GM21515 (cell line): Measurements from ENCODE around the gene IRF5.
A peak's percentile ranks its signal among the peaks of the same experiment; 100 is the strongest.

Experiments used
- ATAC-seq: cut with Tn5 transposase; IDR thresholded peaks from one replicate; pipeline ENCODE4 v1.9.1; 2021; ENCODE audit not compliant: unreplicated experiment

The IRF5 gene

DNA sequence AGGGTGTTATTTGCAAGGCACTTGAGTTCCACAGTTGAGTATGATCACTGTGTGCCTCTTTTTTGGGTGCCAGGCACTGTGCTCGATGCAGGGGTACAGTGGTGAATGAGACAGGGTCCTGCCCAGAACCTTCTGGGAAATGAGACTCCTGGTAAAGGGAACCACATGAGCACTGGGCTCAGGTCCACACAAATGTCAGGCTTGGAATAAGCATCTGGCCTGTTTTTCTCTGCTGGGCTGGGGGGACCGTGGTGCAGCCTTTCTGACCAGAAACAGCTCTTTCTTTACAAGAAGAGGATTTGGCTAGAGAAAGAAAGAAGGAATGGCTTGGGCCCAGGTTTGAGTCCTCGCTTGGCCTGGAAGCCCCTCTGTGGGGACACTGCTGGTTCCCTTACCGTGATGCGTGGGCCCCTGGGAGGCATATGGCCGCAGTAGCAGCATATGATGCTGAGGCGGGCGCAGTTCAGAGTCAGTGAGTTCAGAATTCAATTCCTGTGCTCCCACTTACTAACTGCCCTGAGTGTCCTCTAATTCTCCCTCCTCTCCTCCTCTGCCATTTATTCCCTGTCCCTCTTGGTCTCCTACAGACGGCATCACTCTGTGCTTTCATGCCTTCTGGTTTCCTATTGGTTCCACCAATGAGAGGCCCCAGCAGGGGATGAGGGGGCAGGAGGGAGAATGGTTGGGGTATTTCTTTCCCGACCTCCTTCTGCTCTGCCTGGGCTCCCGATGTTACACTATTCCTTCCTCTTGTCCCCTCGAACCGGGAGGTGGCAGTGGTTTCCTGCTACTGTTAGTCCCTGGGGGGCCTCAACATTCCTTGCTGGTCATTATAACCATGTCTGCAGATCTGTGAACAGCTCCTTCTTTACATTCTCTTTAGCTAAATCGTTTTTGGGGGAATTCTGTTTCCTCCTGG lies 17.6 kb upstream of the IRF5 start:
- no peak for ATAC-seq

DNA sequence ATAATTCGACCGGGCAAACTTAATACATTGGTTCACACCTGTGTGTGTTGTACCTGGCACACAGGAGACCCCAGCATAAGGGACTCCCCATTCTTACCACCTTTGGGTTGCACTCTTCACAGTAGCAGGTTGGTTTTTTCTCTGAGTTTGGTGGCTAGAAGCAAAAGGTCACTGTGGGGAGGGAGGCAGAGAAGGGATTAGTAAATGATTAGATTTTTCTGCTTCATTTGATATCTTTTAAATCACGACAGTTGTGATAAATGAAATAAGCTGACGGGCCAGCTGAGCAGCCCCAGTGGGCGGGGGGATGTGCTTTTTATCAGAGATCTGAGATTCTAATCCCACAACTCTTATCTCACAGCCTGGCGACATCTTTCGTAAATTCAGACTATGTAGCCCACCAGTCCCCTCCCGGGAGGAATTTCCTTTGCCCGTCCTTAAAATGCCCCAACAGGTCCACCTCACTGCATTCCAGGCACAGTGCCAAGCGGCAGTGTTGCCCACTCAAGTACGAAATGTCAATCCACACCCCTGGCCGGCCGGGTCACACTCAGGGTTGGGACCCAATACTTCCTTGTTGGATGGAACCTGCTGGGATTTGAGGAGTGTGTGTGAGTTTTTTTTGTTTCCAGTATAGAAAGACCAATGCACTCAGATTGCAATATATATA lies 16.7 kb upstream of the IRF5 start:
- ATAC-seq: no peak

DNA sequence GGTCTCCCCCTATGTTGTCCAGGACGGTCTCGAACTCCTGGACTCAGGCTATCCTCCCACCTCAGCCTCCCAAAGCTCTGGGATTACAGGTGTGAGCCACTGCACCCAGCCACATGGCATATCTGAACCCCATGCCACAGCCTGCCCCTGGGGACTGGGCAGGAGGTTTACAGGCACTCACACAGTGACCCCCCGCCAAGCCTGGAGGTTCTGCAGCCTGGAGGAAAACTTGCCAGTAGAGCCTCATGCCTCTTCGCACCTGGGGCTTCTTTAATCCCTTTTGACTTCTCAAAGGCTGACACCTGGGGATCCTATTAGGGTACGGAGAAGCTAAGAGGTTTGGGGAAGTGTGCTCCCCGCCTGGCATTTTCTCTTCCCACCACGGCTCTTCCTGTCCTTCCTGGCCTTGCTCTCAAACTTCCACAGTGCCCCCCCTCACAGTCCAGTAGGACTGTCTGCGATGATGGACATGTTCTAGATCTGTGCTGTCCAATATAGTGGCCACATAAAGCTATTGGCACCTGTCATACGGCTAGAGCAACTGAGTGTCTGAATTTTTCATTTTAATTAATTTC lies 15.8 kb upstream of the IRF5 start:
- ATAC-seq: no peak

DNA sequence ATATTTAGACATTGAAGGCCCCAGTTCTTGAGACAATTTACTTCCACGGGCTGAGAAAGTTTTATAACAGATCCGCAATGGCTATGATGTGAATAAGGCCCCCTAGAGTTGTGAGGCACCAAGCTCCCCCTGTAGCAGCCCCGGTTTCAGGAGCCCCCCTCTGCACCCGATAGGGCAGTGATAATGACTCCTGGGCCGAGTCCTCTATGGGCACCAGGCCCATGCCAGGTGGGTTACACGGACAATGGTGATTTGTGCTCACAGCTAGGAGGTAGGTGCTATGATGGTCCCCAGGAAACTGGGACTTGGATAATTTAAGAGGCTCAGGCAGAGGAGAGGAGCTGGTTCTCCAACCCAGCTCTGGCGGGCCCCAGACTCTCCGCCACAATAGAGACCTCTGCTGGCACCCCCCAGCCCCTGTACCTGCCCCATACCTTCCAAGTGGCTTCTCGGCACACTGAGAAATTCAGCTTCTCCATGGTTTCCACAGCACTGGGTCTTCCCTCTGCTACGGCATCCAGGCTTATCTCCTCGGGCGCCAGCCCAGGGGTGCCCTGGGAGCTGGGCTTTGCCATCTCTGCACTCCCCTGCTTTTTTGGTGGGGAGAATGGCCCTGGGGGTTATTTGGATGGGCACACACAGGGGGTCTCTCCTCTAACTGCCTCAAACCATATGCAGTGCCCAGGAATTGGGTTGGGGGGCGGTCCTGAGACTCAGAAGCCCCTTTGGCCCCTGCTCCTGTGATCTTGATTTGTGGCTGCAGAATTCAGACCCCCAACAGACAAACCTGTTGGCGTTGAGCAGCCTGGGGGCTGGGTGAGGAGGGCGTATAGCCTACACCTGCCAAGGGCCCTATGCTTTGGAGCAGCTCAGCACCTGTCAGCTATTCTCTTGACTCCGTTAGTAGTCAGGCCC lies 15.0 kb upstream of the IRF5 start:
- no peak for ATAC-seq

DNA sequence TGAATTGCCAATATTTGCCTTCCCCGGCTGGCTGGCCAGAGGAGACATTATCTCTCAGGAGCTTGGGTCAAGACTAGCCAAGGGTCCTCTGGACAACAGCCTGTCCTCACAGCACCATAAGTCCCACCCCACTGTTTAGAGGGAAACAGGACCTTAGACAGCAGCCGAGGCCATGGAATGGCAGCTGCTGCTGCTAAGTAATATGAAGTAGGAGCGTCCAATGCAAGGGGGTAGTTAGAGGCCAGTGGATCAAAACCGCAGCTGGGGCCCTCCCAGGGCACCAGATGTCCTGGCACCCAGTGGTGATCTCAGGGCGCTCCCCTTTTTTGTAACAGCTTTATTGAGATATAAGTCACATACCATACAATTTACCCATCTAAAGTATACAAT lies 14.3 kb upstream of the IRF5 start:
- ATAC-seq: no peak

DNA sequence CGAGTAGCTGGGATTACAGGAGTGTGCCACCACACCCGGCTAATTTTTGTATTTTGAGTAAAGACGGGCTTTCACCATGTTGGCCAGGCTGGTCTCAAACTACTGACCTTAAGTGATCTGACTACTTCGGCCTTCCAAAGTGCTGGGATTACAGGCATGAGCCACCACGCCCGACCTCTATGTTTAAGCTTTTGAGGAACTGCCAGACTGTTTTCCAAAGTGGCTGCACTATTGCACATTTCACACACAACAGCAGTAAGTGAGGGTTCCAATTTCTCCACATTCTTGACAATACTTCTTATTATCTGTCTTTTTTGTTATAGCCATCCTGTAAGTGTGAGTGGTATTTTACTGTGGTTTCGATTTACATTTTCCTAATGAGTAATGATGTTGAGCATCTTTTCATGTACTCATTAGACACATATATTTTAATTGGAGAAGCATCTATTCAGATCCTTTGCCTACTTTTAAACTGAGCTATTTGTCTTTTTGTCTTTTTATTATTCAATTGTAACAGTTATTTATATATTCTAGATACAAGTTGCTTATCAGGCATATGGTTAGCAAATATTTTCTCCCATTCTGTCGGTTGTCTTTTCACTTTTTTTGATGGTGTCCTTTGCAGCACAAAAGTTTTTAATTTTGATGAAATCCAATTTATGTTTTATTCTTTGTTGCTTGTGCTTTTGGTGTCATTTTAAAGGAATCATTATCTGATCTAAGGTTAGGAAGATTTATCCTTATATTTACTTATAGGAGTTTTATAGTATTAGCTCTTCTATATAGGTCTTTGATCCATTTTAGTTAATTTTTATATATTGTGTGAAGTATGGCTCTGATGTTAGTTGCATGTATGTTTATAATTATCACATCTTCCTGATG lies 12.8 kb upstream of the IRF5 start:
- no peak for ATAC-seq

DNA sequence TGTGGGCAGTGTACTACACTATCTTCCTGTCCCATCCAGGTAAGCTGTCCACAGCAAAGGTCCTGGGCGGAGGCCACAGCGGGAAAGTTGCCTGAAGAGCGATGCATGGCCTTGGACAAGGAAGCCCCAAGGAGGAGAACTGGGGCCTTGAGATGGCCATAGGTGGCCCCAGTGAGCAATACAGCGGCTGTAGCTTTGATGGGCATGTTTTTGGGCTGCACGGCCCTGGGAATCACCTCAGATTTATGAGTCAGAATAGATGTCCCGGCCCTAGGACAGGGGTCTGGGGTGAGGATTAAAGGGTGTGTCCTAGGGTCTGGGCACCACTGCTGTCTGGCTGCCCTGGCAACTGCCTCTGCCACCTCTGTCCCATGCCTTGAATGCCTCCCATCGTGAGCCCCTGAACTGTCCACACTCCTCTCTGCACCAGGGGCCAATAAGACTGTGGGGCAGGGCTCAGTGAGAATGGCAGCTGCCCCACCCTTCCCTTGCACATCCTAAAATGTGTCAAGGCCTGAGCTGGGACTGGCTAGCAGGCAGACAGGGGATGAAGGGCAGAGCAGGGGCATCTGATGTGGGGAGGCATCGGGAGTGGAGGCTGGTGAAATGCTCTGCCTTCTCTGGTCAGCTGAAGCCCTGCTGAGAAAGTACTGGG lies 9.4 kb upstream of the IRF5 start:
- no peak for ATAC-seq

DNA sequence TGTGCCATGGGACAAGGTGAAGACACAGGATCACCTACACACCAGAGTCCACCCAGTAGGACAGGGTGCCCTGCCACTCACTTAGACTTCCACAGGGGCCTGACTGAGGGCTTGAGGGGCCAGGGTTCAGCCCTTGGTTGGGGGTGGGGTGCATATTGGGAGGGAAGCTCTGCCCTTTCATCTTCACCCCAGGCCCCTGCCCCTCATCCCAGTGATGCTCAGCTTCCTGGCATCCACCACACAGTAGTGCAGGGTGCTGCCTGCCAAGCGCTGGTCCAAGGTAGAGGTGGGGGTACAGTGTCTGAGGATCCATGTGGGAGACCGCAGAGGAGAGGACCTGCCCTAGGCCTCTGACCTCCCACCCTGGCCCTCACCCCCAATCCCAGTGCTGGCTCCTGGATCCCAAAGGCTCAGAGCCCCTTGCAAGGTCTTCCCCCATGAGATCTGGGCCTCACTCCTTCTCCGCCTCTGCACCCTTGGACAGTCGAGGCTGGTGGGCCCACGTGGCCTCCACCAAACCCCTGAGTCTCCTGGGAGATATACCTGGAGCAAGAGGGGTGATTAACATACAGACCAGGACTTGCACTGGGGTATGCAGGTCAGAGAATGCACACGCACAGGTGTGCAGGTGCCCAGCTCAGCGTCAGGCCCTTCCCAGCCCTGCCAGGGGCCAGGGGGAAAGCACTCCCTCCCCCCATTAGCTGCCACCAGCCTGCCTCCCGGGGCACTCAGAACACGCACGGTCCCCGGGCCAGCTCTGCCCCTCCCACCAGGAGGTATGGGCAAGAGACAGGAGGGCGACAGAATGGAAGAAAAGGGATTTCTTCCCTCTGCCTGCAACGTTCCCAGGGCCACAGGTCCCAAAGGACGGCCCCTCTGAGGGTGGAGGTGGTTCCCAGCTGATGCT lies 8.6 kb upstream of the IRF5 start:
- no peak for ATAC-seq

DNA sequence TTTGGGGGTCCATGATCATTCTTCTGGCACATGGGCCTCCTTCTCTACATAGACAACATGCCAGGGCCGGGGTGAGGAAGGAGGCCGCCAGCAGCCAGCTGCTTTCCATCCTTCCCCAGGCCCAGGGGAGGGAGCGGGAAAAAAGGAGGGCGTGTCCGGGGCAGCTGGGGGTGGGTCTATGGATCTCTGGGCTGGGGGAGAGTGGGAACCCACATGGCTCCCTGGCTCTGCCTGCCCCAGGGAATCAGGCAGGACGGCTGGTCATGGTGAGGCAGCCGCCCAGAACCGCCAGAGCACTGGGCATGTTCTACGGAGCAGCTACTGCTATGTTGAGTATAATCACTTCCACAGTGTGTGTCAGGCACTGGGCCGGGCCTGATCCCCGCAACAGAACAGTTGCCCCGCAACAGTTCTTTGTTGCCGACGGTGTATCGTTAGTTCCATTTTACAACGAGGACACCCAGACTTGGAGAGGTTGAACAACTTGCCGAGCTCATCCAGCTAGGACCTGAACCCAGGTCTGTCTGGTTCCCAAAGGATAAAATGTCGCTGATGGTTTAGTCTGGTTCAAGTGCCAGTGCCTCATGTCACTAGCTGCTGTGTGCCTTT lies 6.4 kb upstream of the IRF5 start:
- no peak for ATAC-seq

DNA sequence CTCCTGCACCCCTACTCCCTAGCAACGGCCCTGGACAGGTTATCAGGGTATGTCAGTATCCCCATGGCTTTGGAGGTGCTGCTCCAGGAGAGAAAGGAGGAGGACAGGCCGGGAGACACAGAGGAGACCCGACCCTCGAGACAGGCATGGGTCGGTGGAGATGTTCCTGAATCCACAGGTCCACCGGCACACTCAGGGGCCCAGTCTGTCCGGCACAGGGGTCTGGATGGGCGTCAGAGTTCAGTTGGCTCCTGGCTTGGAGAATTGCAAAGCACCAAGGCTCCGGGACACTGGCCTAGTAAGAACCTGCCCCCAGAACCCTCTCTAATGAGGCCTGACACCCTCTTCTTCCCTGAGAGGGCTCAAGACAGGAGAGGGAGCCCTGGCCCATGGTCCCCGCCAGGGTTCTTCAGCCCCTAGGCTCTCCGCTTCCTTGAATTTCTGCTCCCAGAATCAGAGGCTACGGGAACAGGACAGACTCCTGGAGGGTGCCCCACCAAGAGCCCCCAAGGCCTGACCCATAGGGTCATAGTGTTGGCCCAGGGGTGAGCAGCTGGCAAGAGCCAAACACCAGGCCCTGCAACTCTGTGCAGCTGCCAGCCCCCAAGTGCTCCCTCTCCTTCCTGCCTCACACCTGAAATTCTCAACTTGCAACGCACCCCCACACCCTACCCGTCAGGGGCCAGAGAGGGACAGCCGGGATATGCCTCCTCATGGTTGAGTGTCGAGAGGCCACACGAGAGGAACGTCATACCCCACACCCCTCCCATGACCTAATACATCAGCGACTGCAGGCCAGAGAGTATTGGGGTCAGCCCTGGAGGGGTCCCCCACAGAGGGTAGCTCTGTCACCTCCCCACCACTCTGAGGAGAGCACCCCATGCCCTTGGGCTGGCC lies 5.5 kb upstream of the IRF5 start:
- ATAC-seq: no peak

DNA sequence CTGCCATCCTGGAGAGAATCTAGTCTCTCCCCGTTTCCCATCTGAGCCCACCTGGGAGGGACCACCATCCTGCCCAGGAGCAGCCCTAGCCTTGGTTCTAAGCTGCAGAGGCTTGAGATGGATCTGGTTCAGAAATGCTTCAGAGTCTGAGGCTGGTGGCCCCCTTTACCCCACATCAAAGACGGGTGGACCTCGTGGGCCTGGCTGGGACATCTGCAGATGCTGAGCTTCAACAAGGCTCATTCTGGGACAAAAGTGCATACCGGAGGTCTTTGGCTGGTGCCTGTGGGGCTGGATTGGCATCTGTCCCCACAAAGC lies 4.9 kb upstream of the IRF5 start:
- no peak for ATAC-seq

DNA sequence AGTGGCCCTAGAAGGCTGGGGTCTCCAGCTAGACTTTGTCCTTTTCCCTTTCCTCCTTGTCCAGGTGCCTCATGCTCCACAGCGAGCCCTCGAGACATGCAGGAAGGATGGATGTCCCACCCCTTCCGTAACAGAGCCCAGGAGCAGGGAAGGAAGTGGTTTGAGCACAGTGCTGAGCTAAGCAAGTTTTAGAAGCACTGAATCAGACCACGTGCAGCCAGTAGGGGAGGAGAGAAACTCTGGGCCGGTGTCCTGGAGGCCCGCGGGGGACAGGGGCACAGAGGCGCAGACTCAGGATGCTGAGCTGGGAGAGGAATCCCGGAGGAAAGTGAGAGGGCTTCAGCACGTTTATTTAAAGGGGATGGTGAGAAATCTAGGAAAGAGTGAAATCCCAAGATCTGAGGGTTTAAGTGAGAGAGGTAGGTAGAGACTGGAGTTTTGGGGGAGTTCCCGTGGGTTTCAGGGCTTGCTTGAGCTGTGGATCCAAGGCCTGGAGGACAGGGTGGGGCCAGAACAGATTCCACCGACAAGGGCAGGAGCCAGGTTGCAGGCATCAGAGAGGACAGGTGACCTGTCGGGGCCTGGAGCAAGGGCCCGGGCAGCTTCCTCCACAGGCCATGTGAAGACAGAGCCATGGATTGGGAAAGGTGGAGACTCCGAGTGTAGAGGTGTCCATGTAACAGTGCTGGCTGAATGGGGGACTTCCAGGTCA lies 4.4 kb upstream of the IRF5 start:
- ATAC-seq: peak; percentile 34

DNA sequence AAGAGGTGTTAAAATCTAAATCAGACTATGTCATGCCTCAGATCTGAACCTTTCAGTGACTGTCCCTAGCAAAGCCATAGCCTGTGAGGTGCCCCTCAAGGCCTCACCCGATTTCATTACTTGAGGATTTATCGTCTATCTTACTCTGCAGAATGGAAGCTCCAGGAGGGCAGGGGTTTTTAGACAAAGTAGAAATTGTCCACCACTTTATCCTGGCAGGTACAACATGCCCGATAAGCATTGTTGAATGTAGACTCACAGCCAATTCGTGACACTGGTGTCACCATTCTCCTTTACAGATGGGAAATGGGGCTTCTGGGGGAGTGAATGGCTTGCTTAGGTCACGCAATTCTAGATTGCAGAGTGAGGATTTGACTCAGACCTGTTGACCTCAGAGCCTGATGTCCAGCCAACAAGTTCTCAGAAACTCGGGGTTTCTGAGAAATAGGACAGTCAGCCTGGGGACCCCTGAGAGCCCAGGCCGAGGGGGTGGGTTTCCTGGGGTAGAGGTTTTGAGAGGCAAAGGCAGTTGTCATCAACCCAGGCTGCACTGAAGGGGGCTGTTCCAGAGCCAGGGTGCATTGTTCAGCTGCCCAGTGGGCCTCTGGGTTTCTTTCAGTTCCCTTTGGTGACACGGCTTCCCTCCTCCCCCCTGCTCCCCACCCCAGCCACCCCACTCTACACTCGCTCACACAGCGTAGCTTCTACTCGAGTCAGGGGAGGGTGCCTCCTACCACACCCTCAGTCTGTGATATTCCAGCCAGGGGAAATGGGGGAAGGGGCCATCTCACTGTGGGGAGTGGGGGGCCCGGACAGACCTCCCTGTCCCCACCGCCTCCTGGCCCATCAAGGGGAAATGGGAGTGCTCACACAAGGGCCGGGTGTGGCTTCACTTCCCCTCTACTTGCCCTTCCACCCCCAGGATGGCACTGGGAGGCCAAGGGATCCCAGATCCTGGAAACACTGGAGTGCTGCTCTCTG lies 3.1 kb upstream of the IRF5 start:
- ATAC-seq: peak; percentile 38

DNA sequence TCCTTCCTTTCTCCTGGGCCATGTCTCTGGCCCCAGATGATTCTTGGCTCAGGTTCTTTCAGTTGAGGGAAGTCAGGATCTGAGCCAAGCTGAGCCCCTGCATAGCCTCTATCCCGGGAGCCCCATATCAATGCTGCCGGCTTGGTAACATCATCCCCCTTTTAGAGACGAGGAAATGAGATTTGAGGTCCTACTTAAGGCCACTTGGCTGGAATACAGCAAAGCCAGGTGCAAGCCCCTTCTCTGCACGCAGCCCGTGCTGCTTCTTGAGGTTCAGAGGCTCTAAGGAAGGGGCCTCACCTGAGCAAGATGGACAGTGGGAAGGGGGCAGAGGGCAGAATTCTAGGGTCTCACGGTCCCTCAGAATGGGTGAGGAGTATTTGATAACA lies 2.4 kb upstream of the IRF5 start:
- ATAC-seq: no peak

DNA sequence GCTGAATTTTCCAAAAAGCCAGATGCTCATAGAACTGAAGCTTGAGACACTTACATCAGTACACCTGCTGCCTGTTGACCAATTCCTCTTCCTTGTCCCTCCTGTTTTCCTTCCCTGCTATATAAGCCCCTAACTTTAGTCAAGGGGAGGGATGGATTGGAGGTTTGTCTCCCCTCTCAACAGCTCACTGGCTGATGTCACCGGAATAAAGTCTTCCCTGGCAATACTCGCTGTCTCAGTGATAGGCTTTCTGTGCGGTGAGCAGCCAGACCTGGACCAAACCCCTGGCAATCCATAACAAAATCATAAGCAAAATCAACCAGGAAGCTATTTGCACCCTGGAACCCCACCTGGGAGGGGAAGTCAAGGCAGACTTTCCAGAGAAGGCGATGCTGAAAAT lies 929 bp upstream of the IRF5 start:
- ATAC-seq: no peak

DNA sequence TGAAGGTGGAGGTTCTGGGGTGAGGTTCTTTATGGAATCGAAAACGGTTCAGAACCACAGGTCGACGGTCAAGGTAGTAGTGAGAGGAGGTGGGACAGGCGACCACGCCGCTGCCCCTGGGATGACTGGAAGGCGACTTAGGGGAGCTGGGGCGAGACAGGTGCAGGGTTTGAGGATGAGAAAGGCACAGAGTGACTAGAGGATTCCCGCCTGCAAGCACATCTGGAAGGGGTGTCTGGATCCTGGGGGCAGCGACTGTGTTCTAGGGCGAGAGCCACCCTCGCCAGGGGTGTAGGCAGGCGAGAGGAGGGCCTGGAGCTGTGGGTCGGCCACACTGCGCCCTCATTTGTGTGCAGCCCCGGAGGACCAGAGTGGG lies 468 bp upstream of the IRF5 start:
- ATAC-seq: no peak
